Measurements from ENCODE around the gene TNFSF10. TPM values are rescaled to one million over a fixed set of nuclear protein-coding genes. Genes with fewer than 3 reads are reported as not detected.

The TNFSF10 gene
- total and polyA plus RNA-seq, 9 donors: 9.6 to 51.5 (median 13.6) TPM

GRCh38 chr3:172562871-172563865 lies 39.9 kb upstream of the TNFSF10 start:
- Histone ChIP-seq H3K4me3 (no peak overlapping the region), H3K4me1 (ENCODE audit: insufficient read depth) (peaks cover 1% of the 10 kb centered on the region), H3K9me3 (no peaks in the 10 kb centered on the region), H3K27ac (peak overlapping the region; percentile 9 to 81), H3K27me3 (no peaks in the 10 kb centered on the region), H3K36me3 (no peaks in the 10 kb centered on the region)
- intact Hi-C loops (cut with DNase I): no loop called here
- peak in 2 of 5 donors; percentile 24 to 71 for DNase-seq
- TF ChIP-seq POLR2A (IDR thresholded peaks at IDR 0.05): no peak
- TF ChIP-seq EP300 (IDR thresholded peaks at IDR 0.05): peak; percentile 62
- WGBS, 3 donors: 2 to 4% (median 3%) methylated on average over 8 of the region's 8 CpGs

GRCh38 chr3:172561897-172562640 lies 38.8 kb upstream of the TNFSF10 start:
- WGBS, 3 donors: 72 to 82% (median 80%) methylated on average over 12 of the region's 12 CpGs
- no peak for DNase-seq
- Histone ChIP-seq H3K9me3 (no peaks in the 10 kb centered on the region), H3K36me3 (no peaks in the 10 kb centered on the region), H3K4me1 (ENCODE audit: insufficient read depth) (peaks cover 4% of the 10 kb centered on the region), H3K4me3 (no peak overlapping the region), H3K27me3 (no peaks in the 10 kb centered on the region), H3K27ac (peak overlapping the region; percentile 9 to 81)
- TF ChIP-seq POLR2A (IDR thresholded peaks at IDR 0.05) (no peak), EP300 (IDR thresholded peaks at IDR 0.05) (no peak), CTCF (IDR thresholded peaks at IDR 0.05) (no peak)
- intact Hi-C loops (cut with DNase I): no loop called here

- H3K27ac ChIP-seq: no peak overlapping the region
- 67 to 70% (median 68%) methylated on average over 1 of the region's 1 CpG for WGBS, 3 donors
- H3K36me3 ChIP-seq: no peaks in the 10 kb centered on the region
- TF ChIP-seq POLR2A (IDR thresholded peaks at IDR 0.05) (no peak), EP300 (IDR thresholded peaks at IDR 0.05) (no peak), CTCF (IDR thresholded peaks at IDR 0.05) (no peak)
- H3K4me3 ChIP-seq: no peak overlapping the region
- no peak for DNase-seq
- intact Hi-C loops (cut with DNase I): no loop called here
- no peaks in the 10 kb centered on the region for H3K9me3 ChIP-seq
- H3K4me1 ChIP-seq (ENCODE audit: insufficient read depth): peaks cover 4% of the 10 kb centered on the region
- no peaks in the 10 kb centered on the region for H3K27me3 ChIP-seq
These were observed 37.4 kb upstream of the TNFSF10 start for GRCh38 chr3:172560586-172560985.

GRCh38 chr3:172560026-172560425 lies 36.8 kb upstream of the TNFSF10 start:
- Histone ChIP-seq H3K27ac (no peak overlapping the region), H3K36me3 (no peaks in the 10 kb centered on the region), H3K27me3 (no peaks in the 10 kb centered on the region), H3K4me3 (no peak overlapping the region), H3K9me3 (no peaks in the 10 kb centered on the region), H3K4me1 (ENCODE audit: insufficient read depth) (peaks cover 4% of the 10 kb centered on the region)
- intact Hi-C loops (cut with DNase I): no loop called here
- no peak for DNase-seq
- TF ChIP-seq EP300 (IDR thresholded peaks at IDR 0.05) (no peak), CTCF (IDR thresholded peaks at IDR 0.05) (no peak), POLR2A (IDR thresholded peaks at IDR 0.05) (no peak)
- 87 to 92% (median 91%) methylated on average over 4 of the region's 4 CpGs for WGBS, 3 donors
